HG03565 (cell line): ENCODE data around the gene C6.
"Not testable (repeated sequence)": the region's sequence is repeated elsewhere in the genome, so short reads cannot be mapped to it uniquely, and the experiment has no call there.

Experiments used
- ATAC-seq: cut with Tn5 transposase; IDR thresholded peaks from one replicate; pipeline ENCODE4 v1.9.1; 2021; ENCODE audit warnings: mild to moderate bottlenecking, moderate library complexity; ENCODE audit not compliant: unreplicated experiment

C6 gene

GRCh38 chr5:41213340-41213739 is at the start of gene C6:
Gene C6, minus strand, starts transcription at chr5:41213532. Its CDS starts 10,302 bp downstream, at chr5:41203230.
- ATAC-seq = no peak

- no peak for ATAC-seq
Measured at GRCh38 chr5:41256400-41256799, 43.1 kb upstream of the C6 start.

- ATAC-seq = no peak
Measured at GRCh38 chr5:41253109-41253508, 39.8 kb upstream of the C6 start.

- no peak for ATAC-seq
Measured at GRCh38 chr5:41252036-41252435, 38.7 kb upstream of the C6 start.

GRCh38 chr5:41250351-41250987 is 37.1 kb upstream of the C6 start:
- ATAC-seq = no peak

- ATAC-seq = no peak
Measured at GRCh38 chr5:41247135-41247534, 33.8 kb upstream of the C6 start.

- ATAC-seq = no peak
Measured at GRCh38 chr5:41246376-41246775, 33.0 kb upstream of the C6 start.

GRCh38 chr5:41243558-41243957 is 30.2 kb upstream of the C6 start:
- no peak for ATAC-seq

- ATAC-seq = no peak
Measured at GRCh38 chr5:41240985-41241384, 27.7 kb upstream of the C6 start.

GRCh38 chr5:41240390-41240789 is 27.1 kb upstream of the C6 start:
- no peak for ATAC-seq

- ATAC-seq = no peak
Measured at GRCh38 chr5:41234475-41234874, 21.1 kb upstream of the C6 start.

- no peak for ATAC-seq
Measured at GRCh38 chr5:41232797-41233196, 19.5 kb upstream of the C6 start.

- ATAC-seq = not testable (repeated sequence)
Measured at GRCh38 chr5:41230276-41230675, 16.9 kb upstream of the C6 start.

- ATAC-seq = no peak
Measured at GRCh38 chr5:41223962-41224361, 10.6 kb upstream of the C6 start.

GRCh38 chr5:41219658-41220269 is 6.4 kb upstream of the C6 start:
- no peak for ATAC-seq

- no peak for ATAC-seq
Measured at GRCh38 chr5:41218929-41219657, 5.8 kb upstream of the C6 start.

- no peak for ATAC-seq
Measured at GRCh38 chr5:41214182-41214581, 850 bp upstream of the C6 start.

- ATAC-seq = no peak
Measured at GRCh38 chr5:41212935-41213334, 397 bp downstream of the C6 start.

GRCh38 chr5:41211417-41211816 is 1.9 kb downstream of the C6 start:
- ATAC-seq = no peak

- ATAC-seq = not testable (repeated sequence)
Measured at GRCh38 chr5:41205475-41205874, 7.9 kb downstream of the C6 start.

- ATAC-seq = no peak
Measured at GRCh38 chr5:41203033-41203432, 10.3 kb downstream of the C6 start.

GRCh38 chr5:41201082-41201772 is 12.1 kb downstream of the C6 start:
- no peak for ATAC-seq
